GM20000 (cell line): ENCODE data around the gene HMCN2.

Experiments
- DNase-seq: peaks from one replicate; pipeline ENCODE4 v3.0.0; 2012; ENCODE audit warnings: low spot score
- TF ChIP-seq, protein P1 (sequence below): IDR thresholded peaks from 2 replicates; pipeline ENCODE4 v1.5.1; 2012; ENCODE audit warnings: mild to moderate bottlenecking, control low read depth; ENCODE audit errors: extremely low read depth, missing control alignments

The HMCN2 gene

DNA sequence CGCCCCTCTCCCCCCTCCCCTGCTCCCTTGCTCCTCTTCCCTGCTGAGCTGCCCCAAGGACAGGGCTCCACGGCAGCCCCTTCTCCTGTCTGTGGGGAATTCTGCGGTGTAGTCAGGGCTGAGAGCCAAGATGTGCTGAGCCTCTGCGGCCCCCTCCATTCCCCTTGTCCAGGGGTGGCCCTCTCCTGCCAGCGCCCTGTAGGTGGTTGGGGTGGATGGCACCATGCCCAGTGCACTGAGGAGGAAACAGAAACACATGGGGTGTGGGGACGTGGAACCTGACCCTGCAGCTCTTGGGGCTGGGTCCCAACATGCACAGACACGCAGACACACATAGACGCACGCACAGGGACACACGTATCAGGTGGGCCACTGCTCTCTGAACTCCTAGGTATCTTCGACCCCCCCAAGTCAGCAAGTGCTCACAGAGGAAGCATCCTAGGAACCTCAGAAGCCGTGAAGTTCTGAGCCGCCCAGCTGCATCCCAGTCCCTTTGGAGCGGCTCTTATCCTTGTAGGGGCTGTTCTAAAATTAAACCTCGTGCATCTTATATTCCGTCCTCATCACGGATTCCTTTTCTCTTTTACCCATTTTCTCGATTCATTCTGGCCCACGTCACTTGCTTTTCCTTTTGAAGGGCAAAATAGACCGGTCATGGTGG lies 64.8 kb downstream of the HMCN2 start:
- TF ChIP-seq, protein P1, sequence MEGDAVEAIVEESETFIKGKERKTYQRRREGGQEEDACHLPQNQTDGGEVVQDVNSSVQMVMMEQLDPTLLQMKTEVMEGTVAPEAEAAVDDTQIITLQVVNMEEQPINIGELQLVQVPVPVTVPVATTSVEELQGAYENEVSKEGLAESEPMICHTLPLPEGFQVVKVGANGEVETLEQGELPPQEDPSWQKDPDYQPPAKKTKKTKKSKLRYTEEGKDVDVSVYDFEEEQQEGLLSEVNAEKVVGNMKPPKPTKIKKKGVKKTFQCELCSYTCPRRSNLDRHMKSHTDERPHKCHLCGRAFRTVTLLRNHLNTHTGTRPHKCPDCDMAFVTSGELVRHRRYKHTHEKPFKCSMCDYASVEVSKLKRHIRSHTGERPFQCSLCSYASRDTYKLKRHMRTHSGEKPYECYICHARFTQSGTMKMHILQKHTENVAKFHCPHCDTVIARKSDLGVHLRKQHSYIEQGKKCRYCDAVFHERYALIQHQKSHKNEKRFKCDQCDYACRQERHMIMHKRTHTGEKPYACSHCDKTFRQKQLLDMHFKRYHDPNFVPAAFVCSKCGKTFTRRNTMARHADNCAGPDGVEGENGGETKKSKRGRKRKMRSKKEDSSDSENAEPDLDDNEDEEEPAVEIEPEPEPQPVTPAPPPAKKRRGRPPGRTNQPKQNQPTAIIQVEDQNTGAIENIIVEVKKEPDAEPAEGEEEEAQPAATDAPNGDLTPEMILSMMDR: no peak

DNA sequence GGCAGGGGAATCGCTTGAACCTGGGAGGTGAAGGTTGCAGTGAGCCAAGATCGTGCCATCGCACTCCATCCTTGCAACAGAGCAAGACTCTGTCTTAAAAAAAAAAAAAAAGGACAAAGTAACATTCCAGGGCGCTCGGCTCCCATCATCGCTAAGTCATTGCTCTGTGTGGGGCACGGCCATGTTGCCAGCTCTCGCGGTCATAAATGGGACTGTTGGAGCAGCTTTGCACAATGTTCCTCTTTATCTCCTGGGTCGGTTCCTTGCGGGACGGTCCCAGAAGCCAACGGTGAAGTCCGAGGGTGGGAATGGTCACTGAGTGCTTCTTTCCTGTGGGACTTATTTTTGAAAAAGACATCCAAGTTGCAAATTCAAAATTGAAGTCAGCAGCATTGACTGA lies 65.5 kb downstream of the HMCN2 start:
- no peak for DNase-seq
- TF ChIP-seq, protein P1: no peak

More for the DNA sequence above, 64.8 kb downstream of the HMCN2 start:
- no peak for DNase-seq

DNA sequence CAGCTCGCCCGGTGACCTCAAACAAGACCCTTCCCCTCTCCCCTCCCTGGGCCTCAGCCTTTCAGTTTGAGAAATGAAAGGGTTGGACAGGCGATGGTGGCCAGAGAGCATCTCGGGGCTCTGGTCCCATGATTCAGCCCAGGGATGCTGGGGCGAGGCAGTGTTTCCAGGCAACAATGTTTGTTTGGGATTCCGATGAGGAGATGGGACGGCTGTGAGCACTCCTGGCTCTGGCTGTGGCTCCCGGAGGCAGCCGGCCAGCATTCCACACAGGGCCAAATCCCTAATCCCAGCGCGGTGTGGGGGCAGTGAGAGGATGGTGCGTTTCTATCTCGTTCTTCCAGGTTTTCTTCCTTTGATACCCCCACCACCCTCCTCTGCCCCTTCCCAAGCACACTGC lies 66.0 kb downstream of the HMCN2 start:
- DNase-seq: no peak
- TF ChIP-seq, protein P1: no peak

DNA sequence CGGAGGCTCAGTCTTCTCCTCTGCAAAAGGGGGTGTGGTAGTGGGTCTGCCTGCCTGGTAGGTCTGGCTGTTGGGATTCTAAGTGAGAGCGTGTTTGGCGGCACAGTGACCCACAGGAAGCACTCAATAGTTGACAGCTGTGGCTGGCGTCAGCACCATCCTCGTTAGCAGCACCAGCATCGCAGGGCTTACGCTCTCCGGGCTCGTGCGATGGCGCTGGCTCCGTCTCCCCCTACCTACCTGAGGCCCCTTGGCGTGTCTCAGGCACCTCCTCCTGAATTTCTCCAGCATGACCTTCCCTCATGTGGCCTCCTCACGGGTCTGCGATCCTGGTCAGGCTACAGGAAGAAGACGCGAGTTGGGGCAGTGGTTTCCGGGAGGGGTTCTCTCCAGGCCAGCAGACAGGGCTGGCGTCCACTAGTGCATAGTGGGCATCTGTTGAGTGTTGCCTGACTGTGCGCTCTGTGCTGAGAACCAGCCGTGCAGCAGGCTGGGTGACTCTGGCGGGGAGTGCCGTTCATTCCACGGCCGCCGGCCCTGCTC lies 66.9 kb downstream of the HMCN2 start:
- TF ChIP-seq, protein P1: no peak
- DNase-seq: no peak

DNA sequence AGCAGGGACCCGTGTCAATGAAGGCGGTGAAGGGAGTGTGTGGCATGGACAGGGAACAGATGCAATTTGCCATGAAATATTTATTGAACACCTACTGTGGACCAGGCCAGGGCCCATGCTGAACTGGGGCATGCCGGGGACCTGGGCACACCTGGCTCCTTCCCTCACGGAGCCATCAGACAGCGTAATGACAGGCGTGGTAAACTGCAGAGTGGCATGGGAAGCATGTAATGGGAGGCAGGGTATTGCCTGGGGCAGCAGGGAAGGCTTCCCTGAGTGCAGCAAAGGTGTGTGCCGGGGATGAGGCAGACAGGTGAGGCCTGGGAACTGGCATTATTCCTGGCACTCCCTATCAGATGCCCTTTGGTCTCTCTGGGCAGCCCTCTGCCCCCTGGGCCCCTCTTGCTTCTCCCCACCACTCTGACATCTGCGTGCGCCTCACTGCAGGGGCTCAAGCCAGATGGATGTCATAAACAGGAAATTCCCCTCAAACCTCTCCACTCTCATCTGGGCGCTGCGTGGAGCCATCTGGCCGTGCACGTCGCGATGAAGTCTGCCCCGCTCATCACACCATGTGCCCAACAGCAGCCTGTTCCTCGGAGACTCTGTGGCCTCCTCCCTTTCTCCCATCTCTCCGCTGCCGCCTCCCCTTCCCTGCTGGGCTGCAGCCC lies 67.6 kb downstream of the HMCN2 start:
- DNase-seq: no peak
- TF ChIP-seq, protein P1: no peak

DNA sequence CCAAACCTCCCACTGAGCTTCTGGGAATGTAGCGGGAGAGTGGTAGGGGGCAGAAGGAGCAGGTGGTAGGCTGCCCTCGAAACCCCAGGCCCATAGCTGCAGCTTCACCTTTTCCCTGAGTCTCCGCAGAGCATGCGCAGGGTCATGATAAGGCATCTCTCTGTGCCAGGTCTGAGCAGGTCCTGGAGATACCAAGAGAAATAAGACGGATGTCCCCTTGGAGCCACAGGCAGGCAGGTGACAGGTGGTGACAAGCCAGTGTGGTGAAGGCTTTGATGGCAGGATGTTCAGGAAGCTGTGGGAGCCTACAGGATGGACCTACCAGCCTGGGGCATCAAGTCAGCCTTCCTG lies 68.1 kb downstream of the HMCN2 start:
- TF ChIP-seq, protein P1: no peak
- no peak for DNase-seq

DNA sequence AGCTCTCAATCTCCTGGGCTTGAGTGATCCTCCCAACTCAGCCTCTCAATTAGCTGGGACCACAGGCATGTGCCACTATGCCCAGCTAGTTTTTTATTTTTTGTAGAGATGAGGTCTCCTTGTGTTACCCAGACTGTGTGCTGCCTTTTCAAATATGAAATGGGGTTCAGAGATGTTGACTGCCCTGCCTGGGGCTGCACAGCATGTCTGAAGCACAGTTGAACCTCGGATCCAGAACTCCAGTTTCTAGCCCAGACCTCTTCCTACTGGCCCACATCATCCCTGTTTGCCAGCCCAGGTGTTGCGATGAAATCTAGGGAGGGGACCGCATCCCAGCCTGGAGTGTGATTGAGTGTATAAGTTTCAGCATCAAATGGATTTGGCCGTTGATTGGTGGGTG lies 69.4 kb downstream of the HMCN2 start:
- no peak for DNase-seq
- TF ChIP-seq, protein P1: no peak
